Dermis blood vessel endothelial cell (primary cell): ENCODE results near the gene IFT20. TPM values are rescaled to one million over a fixed set of nuclear protein-coding genes. Genes with fewer than 3 reads are reported as not detected.
A peak's percentile ranks its signal among the peaks of the same experiment; 100 is the strongest.
"Not testable (repeated sequence)": the region's sequence is repeated elsewhere in the genome, so short reads cannot be mapped to it uniquely, and the experiment has no call there.

ENCODE experiments used
- DNase-seq: peaks from one replicate; pipeline ENCODE4 v3.0.0; 2010
- total RNA-seq: library from RNA; depleted of rRNA; stranded (reverse); fragments of >200 nt; gene quantifications from 2 replicates; pipeline ENCODE4 v1.2.3, GENCODE V29; 2014

IFT20 gene
- total RNA-seq, 1 donor from 2014 or later, result 61.4 TPM

DNA sequence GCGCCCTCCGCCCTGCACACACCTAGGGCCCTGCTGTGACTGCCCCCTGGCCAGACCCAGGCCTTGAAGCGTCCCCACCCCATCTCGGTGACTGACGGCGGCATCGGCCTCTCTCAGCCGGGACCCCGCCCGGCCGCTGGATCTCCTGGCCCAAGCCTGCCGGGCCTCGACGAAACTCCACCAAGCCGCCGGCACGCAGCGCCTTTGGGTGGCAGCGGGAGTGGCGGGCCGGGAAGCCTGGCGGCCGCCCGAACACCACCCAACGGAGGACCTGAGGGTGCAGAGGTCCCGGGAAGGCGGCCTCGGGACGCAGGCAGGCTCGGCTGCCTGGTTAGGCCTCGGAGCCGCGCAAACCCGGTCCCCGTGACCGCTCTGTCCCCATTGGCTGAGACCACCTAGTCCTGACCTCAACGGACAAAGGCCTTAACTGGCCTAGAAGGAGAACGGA is 28.3 kb downstream of the IFT20 start:
- no peak for DNase-seq

DNA sequence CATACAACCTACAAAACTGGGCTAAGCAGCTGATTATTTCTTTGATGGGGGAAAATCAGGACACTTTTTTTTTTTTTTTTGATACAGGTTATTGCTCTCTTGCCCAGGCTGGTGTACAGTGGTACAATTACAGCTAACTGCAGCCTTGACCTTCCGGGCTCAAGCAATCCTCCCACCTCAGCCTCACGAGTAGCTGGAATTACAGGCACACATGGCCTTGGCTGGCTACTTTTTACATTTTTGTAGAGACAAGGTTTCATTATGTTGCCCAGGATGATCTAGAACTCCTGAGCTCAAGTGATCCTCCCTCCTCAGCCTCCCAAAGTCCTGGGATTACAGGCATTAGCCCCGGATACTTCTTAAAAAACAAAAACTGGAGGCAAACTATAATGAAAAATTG is 36.8 kb downstream of the IFT20 start:
- no peak for DNase-seq

DNA sequence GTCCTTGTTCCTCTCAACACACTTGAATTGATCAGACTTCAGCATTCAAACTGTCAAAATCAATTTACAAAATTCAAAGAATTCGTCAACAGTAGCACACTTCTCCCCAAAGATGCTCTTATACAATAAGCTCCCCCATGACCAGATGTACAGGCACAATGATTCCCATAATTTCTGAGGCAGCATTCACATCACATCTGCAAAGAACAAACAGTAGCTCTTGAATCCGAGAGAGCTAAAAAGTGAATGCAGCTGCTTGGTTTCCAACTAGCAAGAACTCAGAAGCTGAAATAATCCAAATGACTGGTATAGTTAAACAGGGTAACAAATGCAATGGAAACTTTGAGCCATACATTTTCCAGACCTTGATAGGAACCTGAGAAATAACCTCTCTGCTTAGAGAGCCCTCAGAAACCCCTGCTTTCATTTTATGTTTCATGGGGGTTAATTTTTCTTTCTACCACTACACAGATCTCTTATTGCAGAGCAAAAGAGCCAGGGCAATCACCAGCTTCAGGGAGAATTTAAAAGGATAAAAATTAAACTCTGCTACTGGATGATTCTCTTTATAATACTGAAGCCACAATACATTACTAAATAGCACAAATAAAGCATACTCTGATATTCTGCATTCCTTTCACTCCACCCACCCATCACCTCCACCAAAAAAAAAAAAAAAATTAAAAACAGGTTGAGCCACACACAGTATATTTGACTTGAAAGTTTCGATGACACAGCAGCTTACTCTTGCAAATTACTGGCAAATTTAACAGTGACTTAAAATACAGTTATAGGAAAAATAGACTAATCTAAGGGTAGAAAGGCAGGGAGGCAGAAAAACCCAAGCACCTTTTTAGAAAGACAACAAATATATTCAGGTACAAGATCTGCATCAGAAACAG is 39.3 kb downstream of the IFT20 start:
- DNase-seq, result no peak

DNA sequence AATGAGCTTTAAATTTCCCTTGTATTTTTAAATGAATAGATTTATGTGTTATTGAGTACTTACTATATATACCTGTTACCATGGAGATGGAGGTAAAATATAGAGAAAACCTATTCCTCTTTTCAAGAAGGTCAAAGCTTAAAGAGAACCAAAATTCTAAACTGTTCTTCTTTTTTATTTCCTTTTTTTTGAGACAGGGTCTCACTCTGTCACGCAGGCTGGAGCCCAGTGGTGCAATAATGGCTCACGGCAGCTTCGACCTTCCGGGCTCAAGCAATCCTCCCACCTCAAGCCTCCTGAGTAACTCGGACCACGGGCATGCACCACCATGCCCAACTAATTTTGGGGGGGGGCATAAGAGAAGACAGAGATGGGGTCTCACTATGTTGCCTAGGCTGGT is 41.3 kb downstream of the IFT20 start:
- DNase-seq, result no peak

DNA sequence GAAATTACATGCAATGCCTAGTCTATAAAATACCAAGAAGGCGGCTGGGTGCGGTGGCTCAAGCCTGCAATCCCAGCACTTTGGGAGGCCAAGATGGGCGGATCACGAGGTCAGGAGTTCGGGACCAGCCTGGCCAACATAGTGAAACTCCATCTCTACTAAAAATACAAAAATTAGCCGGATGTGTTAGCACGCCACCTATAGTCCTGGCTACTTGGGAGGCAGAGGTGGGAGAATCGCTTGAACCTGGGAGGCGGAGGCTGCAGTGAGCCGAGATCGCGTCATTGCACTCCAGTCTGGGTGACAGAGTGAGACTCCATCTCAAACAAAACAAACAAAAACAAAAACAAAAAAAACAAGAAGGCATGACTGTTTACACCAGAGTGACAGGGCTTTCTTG is 42.4 kb downstream of the IFT20 start:
- DNase-seq, result not testable (repeated sequence)

DNA sequence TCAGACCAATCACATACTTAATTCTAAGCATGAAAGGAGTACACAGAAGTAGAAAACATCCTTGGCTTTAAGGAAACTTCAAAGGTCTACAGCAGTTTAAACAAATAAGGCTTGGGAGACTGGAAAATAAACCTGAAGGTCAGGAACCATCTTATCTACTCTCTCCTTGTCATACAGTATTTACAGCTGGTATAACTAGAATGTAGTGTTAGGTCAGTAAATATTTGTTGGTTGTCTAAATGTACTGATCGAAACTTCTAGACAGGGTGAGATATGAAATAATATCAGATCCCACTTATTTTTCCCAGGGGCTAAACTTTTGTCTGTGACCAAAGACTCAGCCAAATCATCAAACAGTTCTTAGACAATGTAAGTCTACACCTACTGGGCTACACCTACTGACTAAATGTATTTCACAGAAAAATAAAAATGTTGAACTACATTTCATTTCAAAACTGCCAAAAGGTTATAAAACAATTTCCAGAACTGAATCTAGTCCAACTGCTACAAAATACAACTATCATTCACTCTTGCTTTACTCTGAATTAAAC is 43.4 kb downstream of the IFT20 start:
- no peak for DNase-seq

DNA sequence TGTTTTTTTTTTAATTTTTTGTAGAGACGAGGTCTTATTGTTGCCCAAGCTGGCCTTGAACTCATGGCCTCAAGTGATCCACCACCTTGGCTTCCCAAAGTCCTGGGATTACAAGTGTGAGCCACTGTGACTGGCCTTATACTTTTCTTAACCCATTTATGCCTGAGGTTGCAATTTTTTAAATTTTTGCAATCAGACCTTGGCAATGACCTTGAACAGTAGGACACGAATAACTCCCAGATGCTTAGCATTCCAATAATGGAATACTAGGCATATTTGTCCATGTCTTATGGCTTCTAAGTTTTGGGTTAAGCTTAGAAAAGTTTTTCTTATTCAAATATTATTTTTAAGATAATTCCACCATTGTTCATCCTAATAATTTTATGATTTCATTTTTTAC is 44.6 kb downstream of the IFT20 start:
- DNase-seq, result no peak

DNA sequence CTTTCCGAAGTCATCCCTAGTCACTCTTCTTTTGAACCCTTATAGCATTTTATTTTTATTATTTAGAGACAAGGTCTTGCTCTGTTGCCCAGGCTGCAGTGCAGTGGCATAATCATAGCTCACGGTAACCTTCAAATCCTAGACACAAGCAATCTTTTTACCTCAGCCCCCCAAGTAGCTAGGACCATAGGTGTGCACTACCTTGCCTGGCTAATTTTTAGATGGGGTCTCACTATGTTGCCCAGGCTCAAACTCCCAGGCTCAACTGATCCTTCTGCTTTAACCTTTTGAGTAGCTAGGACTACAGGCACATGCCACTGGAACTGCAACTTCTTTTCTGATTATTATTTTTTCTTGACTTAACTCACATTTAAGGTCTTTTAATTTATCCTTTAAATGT is 49.3 kb downstream of the IFT20 start:
- DNase-seq, result no peak

DNA sequence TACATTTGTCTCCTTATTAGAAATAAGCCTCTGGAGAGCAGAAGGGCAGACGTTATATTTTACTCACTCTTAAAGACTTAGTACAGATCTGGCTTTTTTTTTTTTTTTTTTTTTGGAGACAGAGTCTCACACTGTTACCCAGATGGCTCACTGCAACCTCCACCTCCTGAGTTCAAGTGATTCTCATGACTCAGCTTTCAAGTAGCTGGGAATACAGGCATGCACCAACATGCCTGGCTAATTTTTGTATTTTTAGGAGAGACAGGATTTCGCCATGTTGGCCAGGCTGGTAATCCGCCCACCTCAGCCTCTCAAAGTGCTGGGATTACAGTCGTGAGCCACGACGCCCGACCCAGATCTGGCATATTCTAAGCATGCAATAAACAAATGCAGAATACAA is 52.7 kb downstream of the IFT20 start:
- DNase-seq, result peak; percentile 34

DNA sequence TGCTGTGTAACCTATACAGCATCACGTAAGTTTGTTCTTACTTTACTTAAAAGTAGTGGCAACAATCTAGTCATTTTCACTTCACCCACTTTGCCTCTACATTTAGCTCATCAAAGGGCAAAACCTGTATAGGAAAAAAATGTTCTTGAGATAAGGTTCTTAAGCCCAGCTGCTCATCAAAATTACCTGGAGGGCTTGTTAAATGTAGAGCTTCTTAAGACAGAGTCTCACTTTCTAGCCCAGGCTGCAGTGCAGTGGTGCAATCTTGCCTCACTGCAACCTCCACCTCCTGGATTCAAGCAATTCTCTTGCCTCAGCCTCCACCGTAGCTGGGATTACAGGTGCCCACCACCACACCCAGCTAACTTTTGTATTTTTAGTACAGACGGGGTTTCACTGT is 54.4 kb downstream of the IFT20 start:
- no peak for DNase-seq

DNA sequence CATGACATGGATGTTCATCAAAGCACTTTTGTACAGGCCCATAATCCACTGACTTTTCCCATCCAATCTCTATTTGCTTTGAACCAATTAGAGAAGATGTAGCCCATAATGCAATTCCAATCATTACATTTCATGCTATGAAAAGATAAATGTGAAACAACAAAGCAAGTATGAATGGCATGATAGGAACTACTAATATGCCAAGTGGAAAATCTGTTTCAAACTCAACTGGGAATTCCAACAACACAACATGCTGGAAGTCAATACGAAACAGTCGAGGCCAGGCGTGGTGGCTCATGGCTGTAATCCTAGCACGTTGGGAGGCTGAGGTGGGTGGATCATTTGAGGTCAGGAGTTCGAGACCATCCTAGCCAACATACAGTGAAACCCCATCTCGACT is 55.9 kb downstream of the IFT20 start:
- DNase-seq, result no peak

Other genes starting within 250 kb of the IFT20 start
- 9.0 and 27.4 TPM in 2 replicates for gene TMEM97, start 16.3 kb downstream of the IFT20 start, total RNA-seq
- 107 and 108 TPM in 2 replicates for gene TNFAIP1, start 289 bp upstream of the IFT20 start, total RNA-seq
- 69.4 and 92.4 TPM in 2 replicates for gene POLDIP2, start 22.1 kb upstream of the IFT20 start, total RNA-seq
- gene SEBOX, start 29.7 kb upstream of the IFT20 start, total RNA-seq, result not detected in 2 replicates
- 0.14 and 0.34 TPM in 2 replicates for gene VTN, start 34.8 kb upstream of the IFT20 start, total RNA-seq
- gene SARM1, start 36.2 kb upstream of the IFT20 start, total RNA-seq, result 4.2 and 5.1 TPM in 2 replicates
- 1.9 and 2.9 TPM in 2 replicates for gene SLC46A1, start 70.7 kb upstream of the IFT20 start, total RNA-seq
- not detected in 2 replicates for gene SLC13A2, start 138.2 kb upstream of the IFT20 start, total RNA-seq
- not detected in 2 replicates for gene FOXN1, start 170.9 kb upstream of the IFT20 start, total RNA-seq
- 31.9 and 32.0 TPM in 2 replicates for gene UNC119, start 217.2 kb upstream of the IFT20 start, total RNA-seq
- gene PIGS, start 236.1 kb upstream of the IFT20 start, total RNA-seq, result 65.9 and 86.0 TPM in 2 replicates
- gene ALDOC, start 241.4 kb upstream of the IFT20 start, total RNA-seq, result 23.5 and 29.9 TPM in 2 replicates